ENCODE data around the gene PI4KB. TPM values are rescaled to one million over a fixed set of nuclear protein-coding genes. Genes with fewer than 3 reads are reported as not detected.

Gene PI4KB
- total and polyA plus RNA-seq, 2 donors from 2014 or later: 43.5 to 60.9 TPM

- peak overlapping the region; percentile 66 to 81 for H3K27ac ChIP-seq (ENCODE audit: low read depth in 2 of 2, low read length in 2 of 2)
- intact Hi-C loops (cut with DNase I): no loop called here
- no peak for FAIRE-seq
- no peak for TF ChIP-seq CTCF (IDR thresholded peaks at IDR 0.05; ENCODE audit: borderline replicate concordance, extremely low read depth, insufficient read depth)
- H3K9me3 ChIP-seq (ENCODE audit: control insufficient read depth in 2 of 3, insufficient read depth in 1 of 3, low read length in 3 of 3): no peaks in the 10 kb centered on the region
- peak in 1 of 5 donors; percentile 63 for DNase-seq
- no peaks in the 10 kb centered on the region for H3K27me3 ChIP-seq (ENCODE audit: control insufficient read depth, insufficient read depth, low read length)
- H3K4me3 ChIP-seq (ENCODE audit: low read length in 3 of 3): peak overlapping the region; percentile 83 to 97 (median 90)
- peak overlapping the region; percentile 74 to 88 (median 87) for H3K9ac ChIP-seq (ENCODE audit: low read length in 3 of 3)
- H3K4me1 ChIP-seq (ENCODE audit: control insufficient read depth in 2 of 3, insufficient read depth in 2 of 3, low read depth in 1 of 3, low read length in 3 of 3): peaks cover 0 to 13% (median 3%) of the 10 kb centered on the region in 3 donors
- peaks cover 2 to 6% (median 2%) of the 10 kb centered on the region in 3 donors for H3K36me3 ChIP-seq (ENCODE audit: control insufficient read depth in 2 of 3, insufficient read depth in 3 of 3, low read length in 3 of 3)
Observed at GRCh38 chr1:151327903-151328674, 873 bp upstream of the PI4KB start.

DNA sequence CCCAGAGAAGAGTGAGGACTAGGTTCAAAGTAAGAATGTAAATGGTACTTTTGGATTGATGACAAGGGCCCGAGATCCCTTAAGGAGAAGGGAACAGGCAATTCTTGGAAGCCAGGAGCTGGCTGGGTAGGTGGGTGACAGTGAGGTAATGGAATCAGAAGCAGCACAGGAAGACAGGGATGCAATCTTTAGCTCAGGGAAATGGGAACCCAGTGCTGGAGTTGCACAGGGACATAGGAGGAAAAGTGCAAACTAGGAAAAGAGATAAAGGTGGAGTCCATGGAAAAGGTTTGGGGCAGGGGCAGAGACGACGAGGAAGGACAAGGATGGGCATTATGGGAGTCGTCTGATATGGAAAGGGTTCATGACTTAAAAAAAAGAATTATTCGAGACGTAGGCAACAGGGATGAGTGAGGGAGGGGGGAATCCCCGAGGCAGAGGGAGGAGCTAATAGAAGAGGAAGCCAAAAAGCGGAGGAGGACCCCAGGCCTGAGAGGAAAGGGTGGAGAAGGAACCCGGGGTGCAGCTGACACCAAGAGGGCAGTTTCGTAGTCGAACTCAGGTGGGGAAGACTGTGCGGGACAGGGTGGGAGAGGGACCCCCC, 495 bp downstream of the PI4KB start:
- no peak for TF ChIP-seq CTCF (IDR thresholded peaks at IDR 0.05; ENCODE audit: borderline replicate concordance, extremely low read depth, insufficient read depth)
- H3K27me3 ChIP-seq (ENCODE audit: control insufficient read depth, insufficient read depth, low read length): no peaks in the 10 kb centered on the region
- peak overlapping the region; percentile 83 to 97 (median 90) for H3K4me3 ChIP-seq (ENCODE audit: low read length in 3 of 3)
- peak overlapping the region; percentile 74 to 88 (median 88) for H3K9ac ChIP-seq (ENCODE audit: low read length in 3 of 3)
- FAIRE-seq: no peak
- H3K4me1 ChIP-seq (ENCODE audit: control insufficient read depth in 2 of 3, insufficient read depth in 2 of 3, low read depth in 1 of 3, low read length in 3 of 3): peaks cover 0 to 13% (median 3%) of the 10 kb centered on the region in 3 donors
- H3K27ac ChIP-seq (ENCODE audit: low read depth in 2 of 2, low read length in 2 of 2): peak overlapping the region; percentile 75 to 81
- intact Hi-C loops (cut with DNase I): no loop called here
- DNase-seq: peak in 4 of 5 donors; percentile 40 to 82 (median 60)
- peaks cover 2 to 14% (median 5%) of the 10 kb centered on the region in 3 donors for H3K36me3 ChIP-seq (ENCODE audit: control insufficient read depth in 2 of 3, insufficient read depth in 3 of 3, low read length in 3 of 3)
- H3K9me3 ChIP-seq (ENCODE audit: control insufficient read depth in 2 of 3, insufficient read depth in 1 of 3, low read length in 3 of 3): no peaks in the 10 kb centered on the region

- H3K9ac ChIP-seq (ENCODE audit: low read length in 3 of 3): peak overlapping the region; percentile 74 to 88 (median 88)
- TF ChIP-seq CTCF (IDR thresholded peaks at IDR 0.05; ENCODE audit: borderline replicate concordance, extremely low read depth, insufficient read depth): no peak
- H3K4me3 ChIP-seq (ENCODE audit: low read length in 3 of 3): peak overlapping the region; percentile 83 to 97 (median 90)
- peaks cover 0 to 13% (median 3%) of the 10 kb centered on the region in 3 donors for H3K4me1 ChIP-seq (ENCODE audit: control insufficient read depth in 2 of 3, insufficient read depth in 2 of 3, low read depth in 1 of 3, low read length in 3 of 3)
- no peak for DNase-seq
- intact Hi-C loops (cut with DNase I): no loop called here
- H3K9me3 ChIP-seq (ENCODE audit: control insufficient read depth in 2 of 3, insufficient read depth in 1 of 3, low read length in 3 of 3): no peaks in the 10 kb centered on the region
- H3K27ac ChIP-seq (ENCODE audit: low read depth in 2 of 2, low read length in 2 of 2): peak overlapping the region in 1 of 2 donors; percentile 81
- FAIRE-seq: no peak
- H3K27me3 ChIP-seq (ENCODE audit: control insufficient read depth, insufficient read depth, low read length): no peaks in the 10 kb centered on the region
- H3K36me3 ChIP-seq (ENCODE audit: control insufficient read depth in 2 of 3, insufficient read depth in 3 of 3, low read length in 3 of 3): peaks cover 2 to 14% (median 5%) of the 10 kb centered on the region in 3 donors
Observed at GRCh38 chr1:151325646-151326429, 1.4 kb downstream of the PI4KB start.
